GM03348 (cell line): ENCODE results near the gene ZNF146.
"Not testable (repeated sequence)": the region's sequence is repeated elsewhere in the genome, so short reads cannot be mapped to it uniquely, and the experiment has no call there.

Experiments used
- DNase-seq: peaks from one replicate; pipeline ENCODE4 v3.0.0; 2012; ENCODE audit warnings: low spot score

Gene ZNF146

GRCh38 chr19:36214386-36215275 is at the start of gene ZNF146, which contains the start of gene ZNF565:
Gene ZNF146 (plus strand): TSS chr19:36215106. CDS start chr19:36236441, 21,335 bp downstream.
Gene ZNF565 (minus strand): TSS chr19:36214665. CDS start chr19:36201985, 12,680 bp downstream.
- DNase-seq = peak; percentile 97

GRCh38 chr19:36169084-36169760 is 45.7 kb upstream of the ZNF146 start:
- DNase-seq = no peak

GRCh38 chr19:36172852-36173251 is 42.1 kb upstream of the ZNF146 start:
- no peak for DNase-seq

GRCh38 chr19:36173846-36174245 is 41.1 kb upstream of the ZNF146 start:
- not testable (repeated sequence) for DNase-seq

GRCh38 chr19:36179077-36179476 is 35.8 kb upstream of the ZNF146 start:
- DNase-seq = not testable (repeated sequence)

- no peak for DNase-seq
Observed at GRCh38 chr19:36182612-36183244, 32.2 kb upstream of the ZNF146 start.

GRCh38 chr19:36183245-36183628 is 31.7 kb upstream of the ZNF146 start:
- no peak for DNase-seq

- DNase-seq = not testable (repeated sequence)
Observed at GRCh38 chr19:36186722-36187121, 28.2 kb upstream of the ZNF146 start.

- DNase-seq = no peak
Observed at GRCh38 chr19:36196249-36196648, 18.7 kb upstream of the ZNF146 start.

- DNase-seq = no peak
Observed at GRCh38 chr19:36198119-36198518, 16.8 kb upstream of the ZNF146 start.

- no peak for DNase-seq
Observed at GRCh38 chr19:36201684-36202083, 13.2 kb upstream of the ZNF146 start.

- no peak for DNase-seq
Observed at GRCh38 chr19:36203293-36203692, 11.6 kb upstream of the ZNF146 start.

- no peak for DNase-seq
Observed at GRCh38 chr19:36207605-36208252, 7.2 kb upstream of the ZNF146 start.

GRCh38 chr19:36209372-36209771 is 5.5 kb upstream of the ZNF146 start:
- DNase-seq = no peak

GRCh38 chr19:36210497-36210896 is 4.4 kb upstream of the ZNF146 start:
- DNase-seq = no peak

GRCh38 chr19:36212895-36213294 is 2.0 kb upstream of the ZNF146 start:
- no peak for DNase-seq

GRCh38 chr19:36215276-36216123 is 594 bp downstream of the ZNF146 start:
- peak; percentile 43 for DNase-seq

- no peak for DNase-seq
Observed at GRCh38 chr19:36221474-36221873, 6.6 kb downstream of the ZNF146 start.

- DNase-seq = no peak
Observed at GRCh38 chr19:36222503-36222902, 7.6 kb downstream of the ZNF146 start.

- peak; percentile 64 for DNase-seq
Observed at GRCh38 chr19:36225219-36225892, 10.4 kb downstream of the ZNF146 start.

- DNase-seq = not testable (repeated sequence)
Observed at GRCh38 chr19:36233626-36234025, 18.7 kb downstream of the ZNF146 start.
